ENCODE data around the gene FHAD1. TPM values are rescaled to one million over a fixed set of nuclear protein-coding genes. Genes with fewer than 3 reads are reported as not detected.

Gene FHAD1
- total RNA-seq, 1 donor from 2014 or later = 7.0 TPM

- DNase-seq (ENCODE audit: low spot score) = no peak
These were observed 28.4 kb upstream of the FHAD1 start for GRCh38 chr1:15218287-15219279.

- DNase-seq (ENCODE audit: low spot score) = no peak
These were observed 27.6 kb upstream of the FHAD1 start for GRCh38 chr1:15219280-15220023.

GRCh38 chr1:15220024-15220392 is 27.0 kb upstream of the FHAD1 start:
- DNase-seq (ENCODE audit: low spot score) = no peak

- no peak for DNase-seq (ENCODE audit: low spot score)
These were observed 26.1 kb upstream of the FHAD1 start for GRCh38 chr1:15220825-15221431.

- no peak for DNase-seq (ENCODE audit: low spot score)
These were observed 24.2 kb upstream of the FHAD1 start for GRCh38 chr1:15222653-15223303.

- DNase-seq (ENCODE audit: low spot score) = no peak
These were observed 22.7 kb upstream of the FHAD1 start for GRCh38 chr1:15224259-15224869.

GRCh38 chr1:15224974-15225373 is 22.0 kb upstream of the FHAD1 start:
- DNase-seq (ENCODE audit: low spot score) = no peak

GRCh38 chr1:15225461-15225860 is 21.6 kb upstream of the FHAD1 start:
- no peak for DNase-seq (ENCODE audit: low spot score)

- no peak for DNase-seq (ENCODE audit: low spot score)
These were observed 20.4 kb upstream of the FHAD1 start for GRCh38 chr1:15226388-15227255.

- DNase-seq (ENCODE audit: low spot score) = no peak
These were observed 17.3 kb upstream of the FHAD1 start for GRCh38 chr1:15229707-15230131.

GRCh38 chr1:15231714-15232201 is 15.3 kb upstream of the FHAD1 start:
- DNase-seq (ENCODE audit: low spot score) = no peak

GRCh38 chr1:15233689-15234088 is 13.3 kb upstream of the FHAD1 start:
- no peak for DNase-seq (ENCODE audit: low spot score)

GRCh38 chr1:15236321-15236721 is 10.7 kb upstream of the FHAD1 start:
- no peak for DNase-seq (ENCODE audit: low spot score)

- DNase-seq (ENCODE audit: low spot score) = no peak
These were observed 10.3 kb upstream of the FHAD1 start for GRCh38 chr1:15236746-15237145.

- DNase-seq (ENCODE audit: low spot score) = no peak
These were observed 8.2 kb upstream of the FHAD1 start for GRCh38 chr1:15238789-15239188.

GRCh38 chr1:15242766-15243165 is 4.3 kb upstream of the FHAD1 start:
- DNase-seq (ENCODE audit: low spot score) = no peak

GRCh38 chr1:15243275-15244043 is 3.6 kb upstream of the FHAD1 start:
- peak; percentile 59 for DNase-seq (ENCODE audit: low spot score)

- no peak for DNase-seq (ENCODE audit: low spot score)
These were observed 2.2 kb upstream of the FHAD1 start for GRCh38 chr1:15244813-15245212.

Measured in umbilical cord (tissue), 2 donors.